ENCODE data around the gene FCHSD2. TPM values are rescaled to one million over a fixed set of nuclear protein-coding genes. Genes with fewer than 3 reads are reported as not detected.
"Not testable (repeated sequence)": the region's sequence is repeated elsewhere in the genome, so short reads cannot be mapped to it uniquely, and the experiment has no call there.

FCHSD2 gene
- polyA plus RNA-seq, 3 donors = 14.5 to 43.5 (median 16.6) TPM

DNA sequence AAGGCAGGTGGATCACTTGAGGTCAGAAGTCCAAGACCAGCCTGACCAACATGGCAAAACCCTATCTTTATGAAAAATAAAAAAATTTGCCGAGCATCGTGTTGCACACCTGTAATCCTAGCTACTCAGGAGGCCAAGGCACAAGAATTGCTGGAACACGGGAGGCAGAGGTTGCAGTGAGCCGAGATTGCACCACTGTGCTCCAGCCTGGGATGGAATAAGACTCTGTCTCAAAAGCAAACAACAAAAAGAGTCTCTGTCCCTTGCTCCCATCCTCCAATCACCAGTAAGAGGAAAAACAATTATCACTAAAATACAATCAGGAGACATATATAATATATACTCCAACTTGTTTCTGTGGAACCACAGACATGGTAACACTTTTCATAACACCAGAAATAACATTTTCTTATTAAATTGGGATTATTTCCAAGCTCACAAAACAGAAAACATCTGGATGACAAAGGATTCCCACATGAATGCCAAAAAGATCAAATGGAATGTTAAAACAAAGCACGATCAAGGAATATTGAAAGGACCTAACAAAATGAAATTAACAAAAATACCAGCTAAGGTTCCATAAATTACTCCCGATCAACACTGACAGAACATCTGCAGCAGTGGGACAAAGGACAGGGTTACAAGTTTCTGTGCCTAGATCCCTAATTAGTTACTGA, 15.2 kb downstream of the FCHSD2 start:
- 98% methylated on average over 6 of the region's 6 CpGs for WGBS (ENCODE audit: insufficient coverage)
- TF ChIP-seq, protein P1, sequence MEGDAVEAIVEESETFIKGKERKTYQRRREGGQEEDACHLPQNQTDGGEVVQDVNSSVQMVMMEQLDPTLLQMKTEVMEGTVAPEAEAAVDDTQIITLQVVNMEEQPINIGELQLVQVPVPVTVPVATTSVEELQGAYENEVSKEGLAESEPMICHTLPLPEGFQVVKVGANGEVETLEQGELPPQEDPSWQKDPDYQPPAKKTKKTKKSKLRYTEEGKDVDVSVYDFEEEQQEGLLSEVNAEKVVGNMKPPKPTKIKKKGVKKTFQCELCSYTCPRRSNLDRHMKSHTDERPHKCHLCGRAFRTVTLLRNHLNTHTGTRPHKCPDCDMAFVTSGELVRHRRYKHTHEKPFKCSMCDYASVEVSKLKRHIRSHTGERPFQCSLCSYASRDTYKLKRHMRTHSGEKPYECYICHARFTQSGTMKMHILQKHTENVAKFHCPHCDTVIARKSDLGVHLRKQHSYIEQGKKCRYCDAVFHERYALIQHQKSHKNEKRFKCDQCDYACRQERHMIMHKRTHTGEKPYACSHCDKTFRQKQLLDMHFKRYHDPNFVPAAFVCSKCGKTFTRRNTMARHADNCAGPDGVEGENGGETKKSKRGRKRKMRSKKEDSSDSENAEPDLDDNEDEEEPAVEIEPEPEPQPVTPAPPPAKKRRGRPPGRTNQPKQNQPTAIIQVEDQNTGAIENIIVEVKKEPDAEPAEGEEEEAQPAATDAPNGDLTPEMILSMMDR (IDR thresholded peaks at IDR 0.05) = no peak
- Mint-ChIP-seq H3K4me3 (no peak overlapping the region), H3K27ac (peak overlapping the region in 1 of 7 donors; percentile 37), H3K9me3 (peaks cover 3 to 12% (median 6%) of the 10 kb centered on the region in 7 donors), H3K36me3 (peaks cover 50 to 78% of the 10 kb centered on the region in 2 donors), H3K27me3 (ENCODE audit: low read depth in 3 of 3) (no peaks in the 10 kb centered on the region), H3K4me1 (peaks cover 5% of the 10 kb centered on the region)
- intact Hi-C loops (cut with micrococcal nuclease) = no loop called here
- peaks cover 7 to 10% of the 10 kb centered on the region in 2 donors for H3K9me3 ChIP-seq (replicated peaks in 1 of 2; ENCODE audit: control insufficient read depth in 1 of 2, insufficient read depth in 1 of 2, low read length in 2 of 2)
- H3K27me3 ChIP-seq (ENCODE audit: control insufficient read depth in 2 of 2, insufficient read depth in 2 of 2, low read length in 2 of 2) = no peaks in the 10 kb centered on the region
- no peak overlapping the region for H3K4me3 ChIP-seq (replicated peaks in 1 of 3; ENCODE audit: low read depth in 2 of 3, low read length in 3 of 3)
- no peaks in the 10 kb centered on the region for H3K4me1 ChIP-seq (ENCODE audit: control insufficient read depth in 1 of 2, insufficient read depth in 2 of 2, low read length in 2 of 2)
- peak overlapping the region in 1 of 2 donors; percentile 7 for H3K27ac ChIP-seq (ENCODE audit: low read depth in 1 of 2, low read length in 2 of 2)
- H3K79me2 ChIP-seq (ENCODE audit: insufficient read depth, low read length) = peaks cover 94% of the 10 kb centered on the region
- no peak overlapping the region for H3K4me2 ChIP-seq (replicated peaks; ENCODE audit: extremely low read depth, low read length, poor library complexity, severe bottlenecking)
- peaks cover 24 to 87% of the 10 kb centered on the region in 2 donors for H3K36me3 ChIP-seq (replicated peaks in 1 of 2; ENCODE audit: control insufficient read depth in 1 of 2, insufficient read depth in 2 of 2, low read length in 2 of 2)
- DNase-seq = no peak
- no peak overlapping the region for H2AFZ ChIP-seq (ENCODE audit: insufficient read depth, low read depth, low read length, poor library complexity, severe bottlenecking)
- no peak overlapping the region for H3K9ac ChIP-seq (ENCODE audit: insufficient read depth, low read length, poor library complexity, severe bottlenecking)
- H4K20me1 ChIP-seq (ENCODE audit: insufficient read depth, low read length) = peaks cover 84% of the 10 kb centered on the region

DNA sequence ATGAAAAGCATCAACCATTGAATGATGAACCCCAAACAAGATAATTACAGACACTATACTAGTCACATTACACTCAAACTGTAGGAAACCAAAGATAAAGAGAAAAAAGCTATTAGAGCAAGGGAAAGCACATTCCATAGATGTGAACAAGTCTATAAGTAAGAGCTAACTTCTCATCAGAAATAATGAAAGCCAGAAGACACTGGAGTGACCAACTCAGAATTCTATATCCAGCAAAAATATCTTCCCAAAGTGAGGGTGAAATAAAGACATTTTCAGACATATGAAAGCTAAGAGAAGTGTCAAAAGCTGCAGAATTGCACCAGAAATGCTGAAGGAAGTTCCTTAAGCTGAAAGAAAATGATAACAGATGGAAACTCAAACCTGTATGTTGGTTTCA, 17.3 kb downstream of the FCHSD2 start:
- peaks cover 48 to 75% of the 10 kb centered on the region in 2 donors for H3K36me3 Mint-ChIP-seq
- Histone ChIP-seq H4K20me1 (ENCODE audit: insufficient read depth, low read length) (peaks cover 80% of the 10 kb centered on the region), H3K4me3 (replicated peaks in 1 of 3; ENCODE audit: low read depth in 2 of 3, low read length in 3 of 3) (no peak overlapping the region), H3K27me3 (ENCODE audit: control insufficient read depth in 2 of 2, insufficient read depth in 2 of 2, low read length in 2 of 2) (no peaks in the 10 kb centered on the region), H3K9me3 (replicated peaks in 1 of 2; ENCODE audit: control insufficient read depth in 1 of 2, insufficient read depth in 1 of 2, low read length in 2 of 2) (peaks cover 7 to 10% of the 10 kb centered on the region in 2 donors), H3K9ac (ENCODE audit: insufficient read depth, low read length, poor library complexity, severe bottlenecking) (no peak overlapping the region), H3K79me2 (ENCODE audit: insufficient read depth, low read length) (peaks cover 94% of the 10 kb centered on the region), H2AFZ (ENCODE audit: insufficient read depth, low read depth, low read length, poor library complexity, severe bottlenecking) (no peak overlapping the region), H3K36me3 (replicated peaks in 1 of 2; ENCODE audit: control insufficient read depth in 1 of 2, insufficient read depth in 2 of 2, low read length in 2 of 2) (peaks cover 14 to 72% of the 10 kb centered on the region in 2 donors), H3K4me1 (ENCODE audit: control insufficient read depth in 1 of 2, insufficient read depth in 2 of 2, low read length in 2 of 2) (no peaks in the 10 kb centered on the region), H3K27ac (ENCODE audit: low read depth in 1 of 2, low read length in 2 of 2) (no peak overlapping the region), H3K4me2 (replicated peaks; ENCODE audit: extremely low read depth, low read length, poor library complexity, severe bottlenecking) (no peak overlapping the region)
- no peaks in the 10 kb centered on the region for H3K27me3 Mint-ChIP-seq (ENCODE audit: low read depth in 3 of 3)
- TF ChIP-seq, protein P1 (IDR thresholded peaks at IDR 0.05) = no peak
- H3K9me3 Mint-ChIP-seq = peaks cover 3 to 12% (median 6%) of the 10 kb centered on the region in 7 donors
- no peak for DNase-seq
- peak overlapping the region in 1 of 7 donors; percentile 33 for H3K27ac Mint-ChIP-seq
- H3K4me1 Mint-ChIP-seq = peaks cover 9% of the 10 kb centered on the region
- H3K4me3 Mint-ChIP-seq = no peak overlapping the region
- intact Hi-C loops (cut with micrococcal nuclease) = no loop called here

DNA sequence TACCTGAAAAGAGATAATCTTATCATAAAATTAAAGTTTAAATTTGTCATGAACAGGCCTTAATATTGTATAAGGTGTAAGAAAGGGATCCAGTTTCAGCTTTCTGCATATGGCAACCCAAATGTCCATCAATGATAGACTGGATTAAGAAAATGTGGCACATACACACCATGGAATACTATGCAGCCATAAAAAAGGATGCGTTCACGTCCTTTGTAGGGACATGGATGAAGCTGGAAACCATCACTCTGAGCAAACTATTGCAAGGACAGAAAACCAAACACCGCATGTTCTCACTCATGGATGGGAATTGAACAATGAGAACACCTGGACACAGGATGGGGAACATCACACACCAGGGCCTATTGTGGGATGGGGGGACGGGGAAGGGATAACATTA, 18.2 kb downstream of the FCHSD2 start:
- H3K27ac ChIP-seq (ENCODE audit: low read depth in 1 of 2, low read length in 2 of 2); H3K27me3 Mint-ChIP-seq (ENCODE audit: low read depth in 3 of 3); H3K9ac ChIP-seq (ENCODE audit: insufficient read depth, low read length, poor library complexity, severe bottlenecking); H3K4me3 ChIP-seq (replicated peaks in 1 of 3; ENCODE audit: low read depth in 2 of 3, low read length in 3 of 3); H3K27ac Mint-ChIP-seq; H3K27me3 ChIP-seq (ENCODE audit: control insufficient read depth in 2 of 2, insufficient read depth in 2 of 2, low read length in 2 of 2); H3K4me2 ChIP-seq (replicated peaks; ENCODE audit: extremely low read depth, low read length, poor library complexity, severe bottlenecking); intact Hi-C loops (cut with micrococcal nuclease); H2AFZ ChIP-seq (ENCODE audit: insufficient read depth, low read depth, low read length, poor library complexity, severe bottlenecking); DNase-seq; H3K4me3 Mint-ChIP-seq; H3K4me1 ChIP-seq (ENCODE audit: control insufficient read depth in 1 of 2, insufficient read depth in 2 of 2, low read length in 2 of 2): not testable (repeated sequence)
- Mint-ChIP-seq H3K4me1 (peaks cover 10% of the 10 kb centered on the region), H3K9me3 (peaks cover 3 to 12% (median 6%) of the 10 kb centered on the region in 7 donors), H3K36me3 (peaks cover 47 to 68% of the 10 kb centered on the region in 2 donors)
- WGBS (ENCODE audit: insufficient coverage) = no CpG with 5 or more reads among the region's 4 CpGs
- Histone ChIP-seq H4K20me1 (ENCODE audit: insufficient read depth, low read length) (peaks cover 81% of the 10 kb centered on the region), H3K79me2 (ENCODE audit: insufficient read depth, low read length) (peaks cover 96% of the 10 kb centered on the region), H3K9me3 (replicated peaks in 1 of 2; ENCODE audit: control insufficient read depth in 1 of 2, insufficient read depth in 1 of 2, low read length in 2 of 2) (peaks cover 7 to 10% of the 10 kb centered on the region in 2 donors), H3K36me3 (replicated peaks in 1 of 2; ENCODE audit: control insufficient read depth in 1 of 2, insufficient read depth in 2 of 2, low read length in 2 of 2) (peaks cover 11 to 71% of the 10 kb centered on the region in 2 donors)

Data from CD14-positive monocyte (primary cell).